SK-N-SH (cell line): Measurements from ENCODE around the gene INTS14.

Experiments
- EP300 ChIP-seq, 2 experiments: IDR thresholded peaks; 2 replicates each; pipeline versions ENCODE4 v1.4.0 to v1.6.1; 2012; ENCODE audit warnings: borderline replicate concordance in 1 of 2, low read depth in 1 of 2, low read length in 1 of 2
- FOXM1 ChIP-seq: IDR thresholded peaks from 2 replicates; pipeline ENCODE4 v1.4.0; 2012; ENCODE audit warnings: low read depth, mild to moderate bottlenecking
- MEF2A ChIP-seq: IDR thresholded peaks from 2 replicates; pipeline ENCODE4 v1.4.0; 2012; ENCODE audit warnings: low read depth, borderline replicate concordance
- MXI1 ChIP-seq: IDR thresholded peaks from 2 replicates; pipeline ENCODE4 v1.6.1; 2012; ENCODE audit warnings: mild to moderate bottlenecking, low read depth, low read length, improper control_type of control experiment
- POLR2AphosphoS5 ChIP-seq: IDR thresholded peaks from 2 replicates; pipeline ENCODE4 v1.6.1; 2012; ENCODE audit warnings: low read depth, low read length
- RAD21 ChIP-seq: IDR thresholded peaks from 2 replicates; pipeline ENCODE4 v1.6.1; 2012; ENCODE audit warnings: mild to moderate bottlenecking, low read length
- RFX5 ChIP-seq: IDR thresholded peaks from 2 replicates; pipeline ENCODE4 v1.6.1; 2012; ENCODE audit warnings: mild to moderate bottlenecking, improper control_type of control experiment, low read length
- SMC3 ChIP-seq: IDR thresholded peaks from 2 replicates; pipeline ENCODE4 v1.6.1; 2012; ENCODE audit warnings: low read depth, low read length, improper control_type of control experiment
- TAF1 ChIP-seq: IDR thresholded peaks from 2 replicates; pipeline ENCODE4 v1.6.1; 2012; ENCODE audit warnings: low read depth, mild to moderate bottlenecking, low read length, moderate library complexity, borderline replicate concordance
- TEAD4 ChIP-seq: IDR thresholded peaks from 2 replicates; pipeline ENCODE4 v1.4.0; 2012; ENCODE audit warnings: mild to moderate bottlenecking, borderline replicate concordance; ENCODE audit not compliant: insufficient read depth
- TF ChIP-seq, protein P1 (sequence below): fragments of 200-600 bp; sonication (generic); IDR thresholded peaks from 2 replicates; pipeline ENCODE4 v1.6.1; 2017; ENCODE audit warnings: antibody characterized with exemption, mild to moderate bottlenecking, moderate library complexity
- TF ChIP-seq, protein P2 (sequence below): IDR thresholded peaks from 2 replicates; pipeline ENCODE4 v1.6.1; 2012; ENCODE audit warnings: mild to moderate bottlenecking, low read depth, low read length, moderate library complexity
- TF ChIP-seq, protein P3 (sequence below): IDR thresholded peaks from 2 replicates; pipeline ENCODE4 v1.4.0; 2012; ENCODE audit warnings: low read depth, borderline replicate concordance
- TF ChIP-seq, protein P4 (sequence below): fragments of 150-350 bp; IDR thresholded peaks from 2 replicates; pipeline ENCODE4 v1.6.1; 2017; ENCODE audit warnings: antibody characterized with exemption, low read length, low read depth, borderline replicate concordance

GRCh38 chr15:65638109-65638508, 27.2 kb upstream of the INTS14 start:
- TF ChIP-seq, protein P1, sequence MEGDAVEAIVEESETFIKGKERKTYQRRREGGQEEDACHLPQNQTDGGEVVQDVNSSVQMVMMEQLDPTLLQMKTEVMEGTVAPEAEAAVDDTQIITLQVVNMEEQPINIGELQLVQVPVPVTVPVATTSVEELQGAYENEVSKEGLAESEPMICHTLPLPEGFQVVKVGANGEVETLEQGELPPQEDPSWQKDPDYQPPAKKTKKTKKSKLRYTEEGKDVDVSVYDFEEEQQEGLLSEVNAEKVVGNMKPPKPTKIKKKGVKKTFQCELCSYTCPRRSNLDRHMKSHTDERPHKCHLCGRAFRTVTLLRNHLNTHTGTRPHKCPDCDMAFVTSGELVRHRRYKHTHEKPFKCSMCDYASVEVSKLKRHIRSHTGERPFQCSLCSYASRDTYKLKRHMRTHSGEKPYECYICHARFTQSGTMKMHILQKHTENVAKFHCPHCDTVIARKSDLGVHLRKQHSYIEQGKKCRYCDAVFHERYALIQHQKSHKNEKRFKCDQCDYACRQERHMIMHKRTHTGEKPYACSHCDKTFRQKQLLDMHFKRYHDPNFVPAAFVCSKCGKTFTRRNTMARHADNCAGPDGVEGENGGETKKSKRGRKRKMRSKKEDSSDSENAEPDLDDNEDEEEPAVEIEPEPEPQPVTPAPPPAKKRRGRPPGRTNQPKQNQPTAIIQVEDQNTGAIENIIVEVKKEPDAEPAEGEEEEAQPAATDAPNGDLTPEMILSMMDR: no peak
- no peak for TF ChIP-seq POLR2AphosphoS5
- TF ChIP-seq MEF2A: no peak
- TF ChIP-seq FOXM1: no peak
- no peak for TF ChIP-seq TAF1
- no peak for TF ChIP-seq RAD21
- TF ChIP-seq RFX5: no peak
- TF ChIP-seq, protein P2, sequence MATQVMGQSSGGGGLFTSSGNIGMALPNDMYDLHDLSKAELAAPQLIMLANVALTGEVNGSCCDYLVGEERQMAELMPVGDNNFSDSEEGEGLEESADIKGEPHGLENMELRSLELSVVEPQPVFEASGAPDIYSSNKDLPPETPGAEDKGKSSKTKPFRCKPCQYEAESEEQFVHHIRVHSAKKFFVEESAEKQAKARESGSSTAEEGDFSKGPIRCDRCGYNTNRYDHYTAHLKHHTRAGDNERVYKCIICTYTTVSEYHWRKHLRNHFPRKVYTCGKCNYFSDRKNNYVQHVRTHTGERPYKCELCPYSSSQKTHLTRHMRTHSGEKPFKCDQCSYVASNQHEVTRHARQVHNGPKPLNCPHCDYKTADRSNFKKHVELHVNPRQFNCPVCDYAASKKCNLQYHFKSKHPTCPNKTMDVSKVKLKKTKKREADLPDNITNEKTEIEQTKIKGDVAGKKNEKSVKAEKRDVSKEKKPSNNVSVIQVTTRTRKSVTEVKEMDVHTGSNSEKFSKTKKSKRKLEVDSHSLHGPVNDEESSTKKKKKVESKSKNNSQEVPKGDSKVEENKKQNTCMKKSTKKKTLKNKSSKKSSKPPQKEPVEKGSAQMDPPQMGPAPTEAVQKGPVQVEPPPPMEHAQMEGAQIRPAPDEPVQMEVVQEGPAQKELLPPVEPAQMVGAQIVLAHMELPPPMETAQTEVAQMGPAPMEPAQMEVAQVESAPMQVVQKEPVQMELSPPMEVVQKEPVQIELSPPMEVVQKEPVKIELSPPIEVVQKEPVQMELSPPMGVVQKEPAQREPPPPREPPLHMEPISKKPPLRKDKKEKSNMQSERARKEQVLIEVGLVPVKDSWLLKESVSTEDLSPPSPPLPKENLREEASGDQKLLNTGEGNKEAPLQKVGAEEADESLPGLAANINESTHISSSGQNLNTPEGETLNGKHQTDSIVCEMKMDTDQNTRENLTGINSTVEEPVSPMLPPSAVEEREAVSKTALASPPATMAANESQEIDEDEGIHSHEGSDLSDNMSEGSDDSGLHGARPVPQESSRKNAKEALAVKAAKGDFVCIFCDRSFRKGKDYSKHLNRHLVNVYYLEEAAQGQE: no peak
- no peak for TF ChIP-seq EP300 (IDR thresholded peaks at IDR 0.05; ENCODE audit: borderline replicate concordance in 1 of 2, low read depth in 1 of 2, low read length in 1 of 2)
- TF ChIP-seq SMC3: no peak
- TF ChIP-seq MXI1: no peak
- TF ChIP-seq, protein P3, sequence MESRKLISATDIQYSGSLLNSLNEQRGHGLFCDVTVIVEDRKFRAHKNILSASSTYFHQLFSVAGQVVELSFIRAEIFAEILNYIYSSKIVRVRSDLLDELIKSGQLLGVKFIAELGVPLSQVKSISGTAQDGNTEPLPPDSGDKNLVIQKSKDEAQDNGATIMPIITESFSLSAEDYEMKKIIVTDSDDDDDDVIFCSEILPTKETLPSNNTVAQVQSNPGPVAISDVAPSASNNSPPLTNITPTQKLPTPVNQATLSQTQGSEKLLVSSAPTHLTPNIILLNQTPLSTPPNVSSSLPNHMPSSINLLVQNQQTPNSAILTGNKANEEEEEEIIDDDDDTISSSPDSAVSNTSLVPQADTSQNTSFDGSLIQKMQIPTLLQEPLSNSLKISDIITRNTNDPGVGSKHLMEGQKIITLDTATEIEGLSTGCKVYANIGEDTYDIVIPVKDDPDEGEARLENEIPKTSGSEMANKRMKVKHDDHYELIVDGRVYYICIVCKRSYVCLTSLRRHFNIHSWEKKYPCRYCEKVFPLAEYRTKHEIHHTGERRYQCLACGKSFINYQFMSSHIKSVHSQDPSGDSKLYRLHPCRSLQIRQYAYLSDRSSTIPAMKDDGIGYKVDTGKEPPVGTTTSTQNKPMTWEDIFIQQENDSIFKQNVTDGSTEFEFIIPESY: no peak
- TF ChIP-seq, protein P4, sequence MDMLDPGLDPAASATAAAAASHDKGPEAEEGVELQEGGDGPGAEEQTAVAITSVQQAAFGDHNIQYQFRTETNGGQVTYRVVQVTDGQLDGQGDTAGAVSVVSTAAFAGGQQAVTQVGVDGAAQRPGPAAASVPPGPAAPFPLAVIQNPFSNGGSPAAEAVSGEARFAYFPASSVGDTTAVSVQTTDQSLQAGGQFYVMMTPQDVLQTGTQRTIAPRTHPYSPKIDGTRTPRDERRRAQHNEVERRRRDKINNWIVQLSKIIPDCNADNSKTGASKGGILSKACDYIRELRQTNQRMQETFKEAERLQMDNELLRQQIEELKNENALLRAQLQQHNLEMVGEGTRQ: no peak
- no peak for TF ChIP-seq TEAD4
